Cardiac fibroblast (primary cell): ENCODE data around the gene JAK3.

ENCODE experiments used
- DNase-seq, 2 donors: peaks; one replicate each; pipeline versions ENCODE4 v3.0.0 to v3.0.0-alpha.2; 2010; ENCODE audit warnings: low read depth in 2 of 2
- H3K4me3 ChIP-seq, 2 donors: replicated peaks in 1 of 2; 1 replicate in 1 of 2; 2 replicates in 1 of 2; pipeline ENCODE4 v1.5.1; 2011; ENCODE audit warnings: low read depth in 2 of 2, low read length in 2 of 2, mild to moderate bottlenecking in 2 of 2, moderate library complexity in 1 of 2
- CTCF ChIP-seq: IDR thresholded peaks from one replicate; pipeline ENCODE4 v1.5.1; 2011; ENCODE audit warnings: low read depth, mild to moderate bottlenecking, low read length, inconsistent platforms

Gene JAK3

GRCh38 chr19:17871878-17872250 lies 24.1 kb upstream of the JAK3 start, which contains the start of gene SLC5A5:
Gene SLC5A5, plus strand, starts transcription at chr19:17871945. Its CDS starts 375 bp downstream, at chr19:17872320.
- no peak for TF ChIP-seq CTCF
- H3K4me3 ChIP-seq, result no peak within 1 kb of the TSS
- no peak for DNase-seq

DNA sequence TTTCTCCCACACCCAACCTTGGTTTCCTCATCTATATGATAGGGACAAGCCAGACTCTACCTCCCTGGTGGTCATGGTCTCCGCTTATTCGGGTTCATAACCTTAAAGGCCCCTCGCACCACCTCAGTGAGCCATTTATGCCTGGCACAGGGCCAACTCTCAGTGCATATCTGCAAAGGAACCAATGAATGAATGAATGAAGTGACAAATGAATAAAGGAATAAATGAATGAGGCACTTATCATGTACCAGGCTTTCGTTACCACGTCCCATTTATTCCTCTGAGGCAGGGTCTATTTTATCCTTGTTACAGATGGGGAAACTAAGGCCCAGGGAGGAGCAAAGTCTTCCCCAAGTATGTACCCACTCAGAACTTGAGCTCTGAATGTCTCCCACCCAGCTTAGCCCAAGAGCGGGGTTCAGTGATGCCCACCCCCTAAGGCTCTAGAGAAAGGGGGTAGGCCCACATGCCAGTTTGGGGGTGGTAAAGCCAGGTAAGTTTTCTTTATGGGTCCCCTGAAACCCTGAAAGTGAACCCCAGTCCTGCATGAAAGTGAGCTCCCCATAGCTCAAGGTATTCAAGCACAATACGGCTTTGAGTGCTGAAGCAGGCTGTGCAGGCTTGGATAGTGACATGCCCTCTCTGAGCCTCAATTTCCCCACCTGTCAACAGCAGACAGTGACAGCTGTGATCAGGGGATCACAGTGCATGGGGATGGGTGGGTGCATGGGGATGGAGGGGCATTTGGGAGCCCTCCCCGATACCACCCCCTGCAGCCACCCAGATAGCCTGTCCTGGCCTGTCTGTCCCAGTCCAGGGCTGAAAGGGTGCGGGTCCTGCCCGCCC lies 23.5 kb upstream of the JAK3 start:
- no peak overlapping the region for H3K4me3 ChIP-seq
- DNase-seq, result no peak
- TF ChIP-seq CTCF, result no peak

DNA sequence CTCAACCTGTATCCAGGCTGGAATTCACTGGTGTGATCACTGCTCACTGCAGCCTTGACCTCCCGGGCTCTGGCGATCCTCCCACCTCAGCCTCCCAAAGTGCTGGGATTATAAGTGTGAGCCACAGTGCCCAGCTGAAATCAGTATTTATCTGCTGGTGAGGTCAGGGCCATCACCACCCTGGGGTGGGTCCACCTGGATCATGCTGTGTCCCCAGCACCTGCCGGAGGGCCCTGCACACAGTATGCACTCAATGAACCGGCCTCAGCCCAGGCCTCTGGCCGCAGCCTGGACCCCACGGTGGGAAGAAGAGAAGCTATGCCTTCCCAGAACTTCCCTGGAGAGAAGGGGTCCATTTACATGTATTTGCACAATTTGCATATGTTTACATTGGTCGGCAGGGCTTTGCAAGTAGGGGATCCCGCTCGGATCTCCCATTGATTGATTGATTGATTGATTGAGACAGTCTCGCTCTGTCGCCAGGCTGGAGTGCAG lies 21.4 kb upstream of the JAK3 start:
- H3K4me3 ChIP-seq, result no peak overlapping the region
- DNase-seq, result no peak
- no peak for TF ChIP-seq CTCF

DNA sequence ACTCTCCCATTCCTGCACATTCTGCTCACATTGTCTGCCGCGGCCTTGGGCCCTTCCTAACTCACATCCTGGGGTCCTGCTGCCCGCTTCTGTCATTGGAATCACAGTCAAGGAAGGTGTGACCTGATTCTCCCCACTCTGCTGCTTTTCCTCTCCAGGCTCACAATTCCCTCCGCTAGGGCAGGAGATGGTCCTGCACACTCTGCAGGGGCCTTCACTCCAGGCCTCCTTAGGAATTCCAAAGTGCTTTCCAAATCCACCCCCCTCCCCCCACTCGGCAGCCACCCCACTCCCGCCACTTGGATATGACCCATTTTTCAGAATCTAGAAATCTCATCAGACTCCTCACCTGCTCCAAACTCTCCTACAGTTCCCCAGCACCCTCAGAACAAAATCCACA lies 20.9 kb upstream of the JAK3 start:
- TF ChIP-seq CTCF, result no peak
- no peak for DNase-seq
- H3K4me3 ChIP-seq, result no peak overlapping the region

GRCh38 chr19:17866964-17867486 lies 19.2 kb upstream of the JAK3 start:
- no peak for DNase-seq
- no peak overlapping the region for H3K4me3 ChIP-seq
- TF ChIP-seq CTCF, result no peak

DNA sequence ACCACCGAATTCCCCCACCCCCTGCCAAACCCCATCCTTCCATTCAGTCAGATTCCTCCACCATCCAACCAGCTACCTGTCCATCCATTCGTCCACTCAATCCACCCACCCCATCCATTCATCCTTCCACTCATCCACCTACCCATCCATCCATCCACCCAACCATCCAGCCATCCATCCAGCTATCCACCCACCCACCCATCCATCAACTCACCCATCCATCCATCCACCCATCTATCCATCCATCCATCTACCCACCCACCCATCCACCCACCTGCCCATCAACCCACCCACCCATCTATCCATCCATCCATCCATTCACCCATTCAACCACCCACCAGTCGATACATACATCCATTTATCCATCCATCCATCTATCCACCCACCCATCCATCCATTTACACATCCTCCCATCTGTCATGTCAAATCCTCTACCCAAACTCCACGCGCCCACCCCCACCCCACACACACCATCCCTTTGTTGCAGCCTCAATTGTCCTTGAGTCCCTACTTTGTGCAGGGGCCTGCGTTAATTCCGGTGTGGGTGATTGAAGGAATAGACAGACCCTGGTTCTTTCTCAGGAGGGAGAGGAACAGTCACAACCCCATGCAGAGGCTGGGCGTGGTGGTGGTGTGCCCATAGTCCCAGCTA lies 18.7 kb upstream of the JAK3 start:
- no peak for DNase-seq

More for the DNA sequence above, 18.7 kb upstream of the JAK3 start:
- TF ChIP-seq CTCF, result no peak
- no peak overlapping the region for H3K4me3 ChIP-seq
